HCT116 (cell line): ENCODE measurements around the gene GOLGA2. TPM values are rescaled to one million over a fixed set of nuclear protein-coding genes. Genes with fewer than 3 reads are reported as not detected.

ENCODE experiments used
- ATAC-seq: fragments of 200-7000 bp; cut with Tn5 transposase; 2 replicates; pipeline ENCODE4 v1.9.1; 2020; ENCODE audit warnings: mild to moderate bottlenecking, moderate library complexity
- BruUV-seq: library from RNA; stranded (reverse); fragments of 400-500 nt; replicated peaks from 2 replicates; lab custom pipeline; 2021; lab: Mats Ljungman, UMichigan
- CTCF ChIA-PET: fragments of 300-600 bp; sonication (Branson Sonifier 250); formaldehyde crosslinking; loops from one replicate; lab custom pipeline; 2021; ENCODE audit warnings: antibody characterized with exemption; lab: Charles Lee
- POLR2A ChIA-PET: fragments of 300-600, 350-600 bp; sonication (Branson Sonifier 250); formaldehyde crosslinking; loops from one replicate; lab custom pipeline; 2021; ENCODE audit warnings: antibody characterized with exemption; lab: Charles Lee
- RAD21 ChIA-PET, 2 experiments: fragments of 300-600 bp; sonication (Branson Sonifier 250); formaldehyde crosslinking; loops; one replicate each; lab custom pipeline; 2023; ENCODE audit warnings: low total read pairs in 2 of 2; ENCODE audit not compliant: uncharacterized antibody in 2 of 2, unreplicated experiment in 2 of 2, low non-redundant PET in 1 of 2; lab: Charles Lee
- DNase-seq: peaks from one replicate; pipeline ENCODE4 v3.0.0-alpha.2; 2010; ENCODE audit warnings: low read depth, low spot score
- H2AFZ ChIP-seq: fragments of 200-600 bp; shearing (Covaris generic), sonication (generic); 2 replicates; pipeline ENCODE4 v1.6.1; 2017; ENCODE audit warnings: low read depth, mixed run types, mixed read lengths, antibody characterized with exemption, low read length; ENCODE audit not compliant: poor library complexity, severe bottlenecking
- H3K27ac ChIP-seq: 2 replicates; pipeline ENCODE4 v1.5.1; 2012; ENCODE audit warnings: low read depth, low read length
- H3K27me3 ChIP-seq: fragments of 200-600 bp; sonication (generic); 2 replicates; pipeline ENCODE4 v1.6.1; 2016; ENCODE audit warnings: mixed run types, low read length, mixed read lengths; ENCODE audit not compliant: insufficient read depth
- H3K36me3 ChIP-seq, 2 experiments: fragments of 200-500 bp in 1 of 2; fragments of 200-600 bp in 1 of 2; sonication (Bioruptor generic) in 1 of 2; sonication (generic) in 1 of 2; 2 replicates each; pipeline versions ENCODE4 v1.5.1 to v1.6.1; 2014 to 2016; ENCODE audit warnings: low read length in 2 of 2, inconsistent platforms in 1 of 2, mixed read lengths in 1 of 2, mixed run types in 1 of 2; ENCODE audit not compliant: insufficient read depth in 2 of 2, control insufficient read depth in 1 of 2
- H3K4me1 ChIP-seq, 2 experiments: fragments of 200-600 bp in 1 of 2; sonication (generic) in 1 of 2; 2 replicates each; pipeline versions ENCODE4 v1.5.1 to v1.6.1; 2012 to 2017; ENCODE audit warnings: low read length in 2 of 2, inconsistent platforms in 1 of 2, mild to moderate bottlenecking in 1 of 2, mixed read lengths in 1 of 2, mixed run types in 1 of 2, moderate library complexity in 1 of 2; ENCODE audit not compliant: insufficient read depth in 2 of 2, control insufficient read depth in 1 of 2
- H3K4me2 ChIP-seq: fragments of 200-600 bp; sonication (generic); 2 replicates; pipeline ENCODE4 v1.6.1; 2017; ENCODE audit warnings: mixed run types, low read length, mixed read lengths
- H3K4me3 ChIP-seq, 2 experiments: fragments of 200-600 bp in 1 of 2; sonication (generic) in 1 of 2; replicated peaks in 1 of 2; 2 replicates each; pipeline ENCODE4 v1.5.1; 2011 to 2016; ENCODE audit warnings: low read length in 2 of 2, control low read depth in 1 of 2, low read depth in 1 of 2, mild to moderate bottlenecking in 1 of 2, mixed read lengths in 1 of 2, mixed run types in 1 of 2
- H3K79me2 ChIP-seq: fragments of 200-600 bp; sonication (generic); 2 replicates; pipeline ENCODE4 v1.6.1; 2017; ENCODE audit warnings: mild to moderate bottlenecking, mixed run types, low read length, moderate library complexity, mixed read lengths; ENCODE audit not compliant: insufficient read depth
- H3K9ac ChIP-seq: fragments of 200-600 bp; sonication (generic); 2 replicates; pipeline ENCODE4 v1.6.1; 2016; ENCODE audit warnings: low read length, mixed read lengths
- H3K9me2 ChIP-seq: fragments of 200-600 bp; sonication (generic), shearing (Covaris generic); 2 replicates; pipeline ENCODE4 v1.6.1; 2017; ENCODE audit warnings: mixed run types, mild to moderate bottlenecking, moderate library complexity; ENCODE audit not compliant: insufficient read depth
- H3K9me3 ChIP-seq, 2 experiments: fragments of 200-500 bp in 1 of 2; fragments of 200-600 bp in 1 of 2; sonication (Bioruptor generic) in 1 of 2; sonication (generic) in 1 of 2; 2 replicates each; pipeline ENCODE4 v1.6.1; 2014 to 2017; ENCODE audit warnings: low read length in 2 of 2, mixed read lengths in 2 of 2, inconsistent platforms in 1 of 2, low read depth in 1 of 2, mild to moderate bottlenecking in 1 of 2, mixed run types in 1 of 2, moderate library complexity in 1 of 2; ENCODE audit not compliant: control insufficient read depth in 1 of 2, insufficient read depth in 1 of 2
- H4K20me1 ChIP-seq: fragments of 200-600 bp; sonication (generic), shearing (Covaris generic); 2 replicates; pipeline ENCODE4 v1.6.1; 2017; ENCODE audit warnings: mixed run types, mild to moderate bottlenecking, moderate library complexity; ENCODE audit not compliant: insufficient read depth
- CBX3 ChIP-seq: IDR thresholded peaks from 2 replicates; pipeline ENCODE4 v1.6.1; 2012; ENCODE audit warnings: low read depth
- EZH2 ChIP-seq: fragments of 200-600 bp; sonication (generic); IDR thresholded peaks from 2 replicates; pipeline ENCODE4 v1.6.1; 2017; ENCODE audit warnings: antibody characterized with exemption, mixed run types
- EZH2phosphoT487 ChIP-seq: fragments of 200-600 bp; IDR thresholded peaks from 2 replicates; pipeline ENCODE4 v1.6.1; 2018; ENCODE audit warnings: antibody characterized with exemption, borderline replicate concordance
- POLR2A ChIP-seq: IDR thresholded peaks from 2 replicates; pipeline ENCODE4 v1.7.0; 2011; ENCODE audit warnings: borderline replicate concordance; ENCODE audit not compliant: insufficient read depth, insufficient read length; ENCODE audit errors: extremely low read depth
- POLR2AphosphoS5 ChIP-seq: IDR thresholded peaks from 2 replicates; pipeline ENCODE4 v1.6.1; 2011; ENCODE audit warnings: mild to moderate bottlenecking, low read depth, low read length, moderate library complexity
- RAD21 ChIP-seq: IDR thresholded peaks from 2 replicates; pipeline ENCODE4 v1.6.1; 2012; ENCODE audit warnings: low read depth, mild to moderate bottlenecking
- SRF ChIP-seq: IDR thresholded peaks from 2 replicates; pipeline ENCODE4 v1.6.1; 2012; ENCODE audit warnings: low read depth
- TCF7L2 ChIP-seq: IDR thresholded peaks from 2 replicates; pipeline ENCODE4 v1.7.0; 2011; ENCODE audit warnings: borderline replicate concordance, inconsistent platforms; ENCODE audit not compliant: insufficient read depth, insufficient read length; ENCODE audit errors: extremely low read depth
- ZFX ChIP-seq: fragments of 450-650 bp; IDR thresholded peaks from 2 replicates; pipeline ENCODE4 v1.6.1; 2017
- intact Hi-C: fragments of 100-400 bp; cut with micrococcal nuclease; formaldehyde crosslinking; loops from 2 replicates; pipeline ENCODE4 v1.10.0; 2022
- total RNA-seq: library from RNA; stranded (reverse); gene quantifications from one replicate; pipeline ENCODE4 v1.2.1, GENCODE V29; 2021; ENCODE audit not compliant: unreplicated experiment
- TF ChIP-seq, protein P1 (sequence below), 3 experiments: fragments of 200-600 bp in 1 of 3; sonication (generic) in 1 of 3; IDR thresholded peaks in 2 of 3; conservative IDR thresholded peaks in 1 of 3; 2 replicates each; pipeline ENCODE4 v1.5.1; 2012 to 2017; ENCODE audit warnings: low read depth in 2 of 3, low read length in 2 of 3, antibody characterized with exemption in 1 of 3, borderline replicate concordance in 1 of 3, control low read depth in 1 of 3, mild to moderate bottlenecking in 1 of 3, mixed read lengths in 1 of 3, mixed run types in 1 of 3, moderate library complexity in 1 of 3; ENCODE audit not compliant: insufficient read depth in 1 of 3
- TF ChIP-seq, protein P2 (sequence below): IDR thresholded peaks from 2 replicates; pipeline ENCODE4 v1.6.1; 2012

Gene GOLGA2
- total RNA-seq, 1 experiment from 2014 or later = 67.0 TPM

GRCh38 chr9:128276008-128276573 lies 284 bp upstream of the GOLGA2 start, which contains the start of gene SWI5:
Gene SWI5 (plus strand): TSS chr9:128276276.
- Histone ChIP-seq H3K4me2 (peak within 1 kb of the TSS; percentile 99), H3K36me3 (peaks cover 7 to 8% of the 10 kb centered on the region in 2 experiments; a peak in 2 of 4 replicates), H3K79me2 (peaks cover 23% of the 10 kb centered on the region), H2AFZ (no peak within 1 kb of the TSS), H3K9me2 (no peaks in the 10 kb centered on the region), H3K9ac (peak within 1 kb of the TSS; percentile 98), H3K4me3 (peak within 1 kb of the TSS; percentile 93 to 99), H4K20me1 (no peaks in the 10 kb centered on the region), H3K9me3 (no peaks in the 10 kb centered on the region), H3K4me1 (peaks cover 17 to 32% of the 10 kb centered on the region in 2 experiments), H3K27me3 (no peaks in the 10 kb centered on the region), H3K27ac (peak within 1 kb of the TSS; percentile 92)
- ChIA-PET POLR2A (interaction anchor here (0.8 to 1.1 kb wide), 4 partner anchors 9 to 86 kb away, joined by 3 to 4 read pairs (median 3); no protein-coding TSS in a partner anchor), CTCF (interaction anchor here (0.9 to 1.0 kb wide), 2 partner anchors 9 to 19 kb away, joined by 3 read pairs; no protein-coding TSS in a partner anchor), RAD21 (interaction anchor here in 1 of 2 experiments (0.9 kb wide), 1 partner anchor 19 kb away, joined by 3 read pairs; no protein-coding TSS in a partner anchor)
- BruUV-seq = no TSS peak
- intact Hi-C loops = no loop called here
- DNase-seq (peak; percentile 98), ATAC-seq (peak; percentile 89)
- peak; percentile 98 for TF ChIP-seq POLR2AphosphoS5
- TF ChIP-seq, protein P1, sequence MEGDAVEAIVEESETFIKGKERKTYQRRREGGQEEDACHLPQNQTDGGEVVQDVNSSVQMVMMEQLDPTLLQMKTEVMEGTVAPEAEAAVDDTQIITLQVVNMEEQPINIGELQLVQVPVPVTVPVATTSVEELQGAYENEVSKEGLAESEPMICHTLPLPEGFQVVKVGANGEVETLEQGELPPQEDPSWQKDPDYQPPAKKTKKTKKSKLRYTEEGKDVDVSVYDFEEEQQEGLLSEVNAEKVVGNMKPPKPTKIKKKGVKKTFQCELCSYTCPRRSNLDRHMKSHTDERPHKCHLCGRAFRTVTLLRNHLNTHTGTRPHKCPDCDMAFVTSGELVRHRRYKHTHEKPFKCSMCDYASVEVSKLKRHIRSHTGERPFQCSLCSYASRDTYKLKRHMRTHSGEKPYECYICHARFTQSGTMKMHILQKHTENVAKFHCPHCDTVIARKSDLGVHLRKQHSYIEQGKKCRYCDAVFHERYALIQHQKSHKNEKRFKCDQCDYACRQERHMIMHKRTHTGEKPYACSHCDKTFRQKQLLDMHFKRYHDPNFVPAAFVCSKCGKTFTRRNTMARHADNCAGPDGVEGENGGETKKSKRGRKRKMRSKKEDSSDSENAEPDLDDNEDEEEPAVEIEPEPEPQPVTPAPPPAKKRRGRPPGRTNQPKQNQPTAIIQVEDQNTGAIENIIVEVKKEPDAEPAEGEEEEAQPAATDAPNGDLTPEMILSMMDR (IDR thresholded peaks at IDR 0.05 in 2 of 3, conservative IDR thresholded peaks at IDR 0.05 in 1 of 3; ENCODE audit: borderline replicate concordance in 1 of 3, insufficient read depth in 1 of 3, low read depth in 2 of 3, low read length in 2 of 3) = no peak
- no peak for TF ChIP-seq EZH2phosphoT487
- TF ChIP-seq SRF = no peak
- peak; percentile 56 for TF ChIP-seq TCF7L2
- TF ChIP-seq ZFX = no peak
- no peak for TF ChIP-seq CBX3
- peak; percentile 93 for TF ChIP-seq POLR2A
- TF ChIP-seq RAD21 = no peak
- TF ChIP-seq, protein P2, sequence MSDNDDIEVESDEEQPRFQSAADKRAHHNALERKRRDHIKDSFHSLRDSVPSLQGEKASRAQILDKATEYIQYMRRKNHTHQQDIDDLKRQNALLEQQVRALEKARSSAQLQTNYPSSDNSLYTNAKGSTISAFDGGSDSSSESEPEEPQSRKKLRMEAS = no peak
- no peak for TF ChIP-seq EZH2
